HCT116 (cell line): Measurements from ENCODE around the gene PCYT1B. TPM values are rescaled to one million over a fixed set of nuclear protein-coding genes. Genes with fewer than 3 reads are reported as not detected.
A peak's percentile ranks its signal among the peaks of the same experiment; 100 is the strongest.

Experiments used
- ATAC-seq: fragments of 200-7000 bp; cut with Tn5 transposase; 2 replicates; pipeline ENCODE4 v1.9.1; 2020; ENCODE audit warnings: mild to moderate bottlenecking, moderate library complexity
- BruUV-seq: library from RNA; stranded (reverse); fragments of 400-500 nt; replicated peaks from 2 replicates; lab custom pipeline; 2021; lab: Mats Ljungman, UMichigan
- CTCF ChIA-PET: fragments of 300-600 bp; sonication (Branson Sonifier 250); formaldehyde crosslinking; loops from one replicate; lab custom pipeline; 2021; ENCODE audit warnings: antibody characterized with exemption; lab: Charles Lee
- POLR2A ChIA-PET: fragments of 300-600, 350-600 bp; sonication (Branson Sonifier 250); formaldehyde crosslinking; loops from one replicate; lab custom pipeline; 2021; ENCODE audit warnings: antibody characterized with exemption; lab: Charles Lee
- RAD21 ChIA-PET, 2 experiments: fragments of 300-600 bp; sonication (Branson Sonifier 250); formaldehyde crosslinking; loops; one replicate each; lab custom pipeline; 2023; ENCODE audit warnings: low total read pairs in 2 of 2; ENCODE audit not compliant: uncharacterized antibody in 2 of 2, unreplicated experiment in 2 of 2, low non-redundant PET in 1 of 2; lab: Charles Lee
- DNase-seq: peaks from one replicate; pipeline ENCODE4 v3.0.0-alpha.2; 2010; ENCODE audit warnings: low read depth, low spot score
- H2AFZ ChIP-seq: fragments of 200-600 bp; shearing (Covaris generic), sonication (generic); 2 replicates; pipeline ENCODE4 v1.6.1; 2017; ENCODE audit warnings: low read depth, mixed run types, mixed read lengths, antibody characterized with exemption, low read length; ENCODE audit not compliant: poor library complexity, severe bottlenecking
- H3K27ac ChIP-seq: 2 replicates; pipeline ENCODE4 v1.5.1; 2012; ENCODE audit warnings: low read depth, low read length
- H3K27me3 ChIP-seq: fragments of 200-600 bp; sonication (generic); 2 replicates; pipeline ENCODE4 v1.6.1; 2016; ENCODE audit warnings: mixed run types, low read length, mixed read lengths; ENCODE audit not compliant: insufficient read depth
- H3K36me3 ChIP-seq, 2 experiments: fragments of 200-500 bp in 1 of 2; fragments of 200-600 bp in 1 of 2; sonication (Bioruptor generic) in 1 of 2; sonication (generic) in 1 of 2; 2 replicates each; pipeline versions ENCODE4 v1.5.1 to v1.6.1; 2014 to 2016; ENCODE audit warnings: low read length in 2 of 2, inconsistent platforms in 1 of 2, mixed read lengths in 1 of 2, mixed run types in 1 of 2; ENCODE audit not compliant: insufficient read depth in 2 of 2, control insufficient read depth in 1 of 2
- H3K4me1 ChIP-seq, 2 experiments: fragments of 200-600 bp in 1 of 2; sonication (generic) in 1 of 2; 2 replicates each; pipeline versions ENCODE4 v1.5.1 to v1.6.1; 2012 to 2017; ENCODE audit warnings: low read length in 2 of 2, inconsistent platforms in 1 of 2, mild to moderate bottlenecking in 1 of 2, mixed read lengths in 1 of 2, mixed run types in 1 of 2, moderate library complexity in 1 of 2; ENCODE audit not compliant: insufficient read depth in 2 of 2, control insufficient read depth in 1 of 2
- H3K4me2 ChIP-seq: fragments of 200-600 bp; sonication (generic); 2 replicates; pipeline ENCODE4 v1.6.1; 2017; ENCODE audit warnings: mixed run types, low read length, mixed read lengths
- H3K4me3 ChIP-seq, 2 experiments: fragments of 200-600 bp in 1 of 2; sonication (generic) in 1 of 2; replicated peaks in 1 of 2; 2 replicates each; pipeline ENCODE4 v1.5.1; 2011 to 2016; ENCODE audit warnings: low read length in 2 of 2, control low read depth in 1 of 2, low read depth in 1 of 2, mild to moderate bottlenecking in 1 of 2, mixed read lengths in 1 of 2, mixed run types in 1 of 2
- H3K79me2 ChIP-seq: fragments of 200-600 bp; sonication (generic); 2 replicates; pipeline ENCODE4 v1.6.1; 2017; ENCODE audit warnings: mild to moderate bottlenecking, mixed run types, low read length, moderate library complexity, mixed read lengths; ENCODE audit not compliant: insufficient read depth
- H3K9ac ChIP-seq: fragments of 200-600 bp; sonication (generic); 2 replicates; pipeline ENCODE4 v1.6.1; 2016; ENCODE audit warnings: low read length, mixed read lengths
- H3K9me2 ChIP-seq: fragments of 200-600 bp; sonication (generic), shearing (Covaris generic); 2 replicates; pipeline ENCODE4 v1.6.1; 2017; ENCODE audit warnings: mixed run types, mild to moderate bottlenecking, moderate library complexity; ENCODE audit not compliant: insufficient read depth
- H3K9me3 ChIP-seq, 2 experiments: fragments of 200-500 bp in 1 of 2; fragments of 200-600 bp in 1 of 2; sonication (Bioruptor generic) in 1 of 2; sonication (generic) in 1 of 2; 2 replicates each; pipeline ENCODE4 v1.6.1; 2014 to 2017; ENCODE audit warnings: low read length in 2 of 2, mixed read lengths in 2 of 2, inconsistent platforms in 1 of 2, low read depth in 1 of 2, mild to moderate bottlenecking in 1 of 2, mixed run types in 1 of 2, moderate library complexity in 1 of 2; ENCODE audit not compliant: control insufficient read depth in 1 of 2, insufficient read depth in 1 of 2
- H4K20me1 ChIP-seq: fragments of 200-600 bp; sonication (generic), shearing (Covaris generic); 2 replicates; pipeline ENCODE4 v1.6.1; 2017; ENCODE audit warnings: mixed run types, mild to moderate bottlenecking, moderate library complexity; ENCODE audit not compliant: insufficient read depth
- CBX3 ChIP-seq: IDR thresholded peaks from 2 replicates; pipeline ENCODE4 v1.6.1; 2012; ENCODE audit warnings: low read depth
- CEBPB ChIP-seq: IDR thresholded peaks from 2 replicates; pipeline ENCODE4 v1.6.1; 2012; ENCODE audit warnings: low read depth
- FOSL1 ChIP-seq: IDR thresholded peaks from 2 replicates; pipeline ENCODE4 v1.6.1; 2012; ENCODE audit warnings: low read depth
- POLR2A ChIP-seq: IDR thresholded peaks from 2 replicates; pipeline ENCODE4 v1.7.0; 2011; ENCODE audit warnings: borderline replicate concordance; ENCODE audit not compliant: insufficient read depth, insufficient read length; ENCODE audit errors: extremely low read depth
- POLR2AphosphoS5 ChIP-seq: IDR thresholded peaks from 2 replicates; pipeline ENCODE4 v1.6.1; 2011; ENCODE audit warnings: mild to moderate bottlenecking, low read depth, low read length, moderate library complexity
- SP1 ChIP-seq: IDR thresholded peaks from 2 replicates; pipeline ENCODE4 v1.6.1; 2012; ENCODE audit warnings: low read depth
- TCF7L2 ChIP-seq: IDR thresholded peaks from 2 replicates; pipeline ENCODE4 v1.7.0; 2011; ENCODE audit warnings: borderline replicate concordance, inconsistent platforms; ENCODE audit not compliant: insufficient read depth, insufficient read length; ENCODE audit errors: extremely low read depth
- intact Hi-C: fragments of 100-400 bp; cut with micrococcal nuclease; formaldehyde crosslinking; loops from 2 replicates; pipeline ENCODE4 v1.10.0; 2022
- total RNA-seq: library from RNA; stranded (reverse); gene quantifications from one replicate; pipeline ENCODE4 v1.2.1, GENCODE V29; 2021; ENCODE audit not compliant: unreplicated experiment

The PCYT1B gene
- total RNA-seq, 1 experiment from 2014 or later = not detected

DNA sequence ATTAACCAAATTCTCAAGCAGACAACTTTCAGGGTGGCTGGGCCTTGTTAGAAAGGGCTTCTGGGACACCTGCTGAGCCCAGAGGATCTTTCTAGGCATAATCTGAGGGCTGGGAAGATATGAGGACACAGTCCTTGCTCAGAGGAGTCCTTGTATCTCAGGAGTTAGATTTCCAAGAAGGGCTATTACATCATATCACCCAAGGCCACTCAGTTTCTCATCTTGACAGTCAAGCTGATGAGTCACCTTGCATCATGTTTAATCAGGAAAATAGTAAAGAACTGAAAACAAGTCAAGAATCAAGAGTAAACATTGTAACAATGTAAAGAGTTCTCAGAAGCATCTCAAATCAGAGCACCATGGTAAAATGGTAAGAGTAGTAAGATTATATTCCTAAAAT, 4.0 kb downstream of the PCYT1B start:
- no peak for DNase-seq
- H3K4me3 ChIP-seq = no peak overlapping the region
- H3K27me3 ChIP-seq = no peaks in the 10 kb centered on the region
- ChIA-PET RAD21 (no interaction called here), POLR2A (no interaction called here), CTCF (no interaction called here)
- H3K4me2 ChIP-seq = no peak overlapping the region
- no peak overlapping the region for H3K9ac ChIP-seq
- no peaks in the 10 kb centered on the region for H3K4me1 ChIP-seq
- no peak overlapping the region for H2AFZ ChIP-seq
- no peaks in the 10 kb centered on the region for H3K36me3 ChIP-seq
- no peak for ATAC-seq
- no peaks in the 10 kb centered on the region for H3K9me2 ChIP-seq
- H3K9me3 ChIP-seq = no peaks in the 10 kb centered on the region
- TF ChIP-seq CBX3 = no peak
- peak; percentile 42; the same call in 1 of the 2 replicates for TF ChIP-seq CEBPB
- no peak for TF ChIP-seq POLR2A
- no peak for TF ChIP-seq FOSL1
- H3K27ac ChIP-seq = no peak overlapping the region
- intact Hi-C loops = no loop called here
- no peaks in the 10 kb centered on the region for H3K79me2 ChIP-seq
- no TSS peak for BruUV-seq
- H4K20me1 ChIP-seq = no peaks in the 10 kb centered on the region

DNA sequence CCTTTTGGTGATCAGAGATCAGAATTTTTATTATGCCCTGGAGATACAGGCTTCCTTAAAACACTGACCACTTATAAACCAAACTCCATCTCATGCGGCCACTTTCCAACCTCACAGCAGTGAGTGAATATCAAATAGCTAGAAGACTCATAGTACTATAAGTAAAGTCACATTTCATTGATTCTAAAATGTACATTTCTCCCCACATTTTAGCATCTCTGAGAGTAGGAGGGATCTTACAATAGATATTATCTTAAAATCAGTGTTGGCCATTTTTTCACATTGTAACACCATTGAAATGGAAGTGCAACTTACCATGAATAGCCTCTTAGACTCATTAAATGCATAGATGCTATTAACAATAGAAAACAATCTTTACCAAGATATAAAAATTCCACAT, 17.4 kb downstream of the PCYT1B start:
- H2AFZ ChIP-seq = no peak overlapping the region
- TF ChIP-seq SP1 (no peak), POLR2AphosphoS5 (no peak), TCF7L2 (no peak)
- BruUV-seq = no TSS peak
- ChIA-PET CTCF (no interaction called here), RAD21 (no interaction called here), POLR2A (no interaction called here)
- no peaks in the 10 kb centered on the region for H4K20me1 ChIP-seq
- H3K9ac ChIP-seq = no peak overlapping the region
- no peaks in the 10 kb centered on the region for H3K9me3 ChIP-seq
- no peak for DNase-seq
- no peaks in the 10 kb centered on the region for H3K79me2 ChIP-seq
- no peak overlapping the region for H3K27ac ChIP-seq
- H3K4me1 ChIP-seq = no peaks in the 10 kb centered on the region
- no peak overlapping the region for H3K4me2 ChIP-seq
- intact Hi-C loops = no loop called here
- H3K9me2 ChIP-seq = no peaks in the 10 kb centered on the region
- H3K27me3 ChIP-seq = no peaks in the 10 kb centered on the region
- H3K36me3 ChIP-seq = no peaks in the 10 kb centered on the region
- H3K4me3 ChIP-seq = no peak overlapping the region
- ATAC-seq = no peak
